OCI-LY1 (cell line): ENCODE results near the gene RELL1.

Experiments used
- H2AFZ ChIP-seq: fragments of 200-600 bp; sonication (generic), shearing (Covaris generic); 2 replicates; pipeline ENCODE4 v1.6.0; 2014; ENCODE audit warnings: antibody characterized with exemption, mild to moderate bottlenecking, low read length
- H3F3A ChIP-seq: fragments of 200-600 bp; sonication (generic), shearing (Covaris generic); 2 replicates; pipeline ENCODE4 v1.6.0; 2014; ENCODE audit warnings: mild to moderate bottlenecking, antibody characterized with exemption, low read length, moderate library complexity; ENCODE audit not compliant: insufficient read depth
- H3K27ac ChIP-seq: fragments of 200-600 bp; sonication (generic); 2 replicates; pipeline ENCODE4 v1.5.1; 2014; ENCODE audit warnings: low read length, mixed run types, mild to moderate bottlenecking, low read depth; ENCODE audit not compliant: poor library complexity, severe bottlenecking
- H3K27me3 ChIP-seq: fragments of 200-600 bp; sonication (generic); 2 replicates; pipeline ENCODE4 v1.6.0; 2014; ENCODE audit warnings: antibody characterized with exemption, mild to moderate bottlenecking, low read length, moderate library complexity; ENCODE audit not compliant: insufficient read depth
- H3K36me3 ChIP-seq: fragments of 200-600 bp; sonication (generic); 2 replicates; pipeline ENCODE4 v1.6.1; 2014; ENCODE audit warnings: mild to moderate bottlenecking, antibody characterized with exemption, low read length, moderate library complexity, mixed read lengths; ENCODE audit not compliant: insufficient read depth
- H3K4me1 ChIP-seq: fragments of 200-600 bp; sonication (generic); 2 replicates; pipeline ENCODE4 v1.5.1; 2014; ENCODE audit warnings: mild to moderate bottlenecking, low read length, moderate library complexity; ENCODE audit not compliant: insufficient read depth, severe bottlenecking
- H3K4me2 ChIP-seq: fragments of 200-600 bp; sonication (generic), shearing (Covaris generic); 2 replicates; pipeline ENCODE4 v1.6.1; 2014; ENCODE audit warnings: low read length
- H3K4me3 ChIP-seq: fragments of 200-600 bp; sonication (generic); 2 replicates; pipeline ENCODE4 v1.5.1; 2014; ENCODE audit warnings: low read length, low read depth, mild to moderate bottlenecking, mixed read lengths; ENCODE audit not compliant: poor library complexity, severe bottlenecking
- H3K79me2 ChIP-seq: fragments of 200-600 bp; shearing (Covaris generic); 2 replicates; pipeline ENCODE4 v1.6.1; 2016; ENCODE audit warnings: mixed run types, low read length, mixed read lengths; ENCODE audit not compliant: insufficient read depth
- H3K9ac ChIP-seq: fragments of 200-600 bp; sonication (generic), shearing (Covaris generic); 2 replicates; pipeline ENCODE4 v1.6.1; 2014; ENCODE audit warnings: mild to moderate bottlenecking, low read length, mixed read lengths
- H3K9me2 ChIP-seq: fragments of 200-600 bp; sonication (generic), shearing (Covaris generic); 2 replicates; pipeline ENCODE4 v1.6.1; 2014; ENCODE audit warnings: low read depth, mild to moderate bottlenecking, low read length, mixed read lengths
- H3K9me3 ChIP-seq: fragments of 200-600 bp; shearing (Covaris generic); 2 replicates; pipeline ENCODE4 v1.6.1; 2014; ENCODE audit warnings: low read length, mixed read lengths
- H4K20me1 ChIP-seq: fragments of 200-600 bp; sonication (generic), shearing (Covaris generic); 2 replicates; pipeline ENCODE4 v1.6.0; 2016; ENCODE audit warnings: mild to moderate bottlenecking, low read length; ENCODE audit not compliant: insufficient read depth
- CTCF ChIP-seq: fragments of 200-600 bp; sonication (generic), shearing (Covaris generic); IDR thresholded peaks from 2 replicates; pipeline ENCODE4 v1.5.1; 2017; ENCODE audit warnings: mild to moderate bottlenecking, antibody characterized with exemption, low read length, moderate library complexity, mixed read lengths
- EZH2 ChIP-seq: fragments of 200-600 bp; sonication (generic), shearing (Covaris generic); IDR thresholded peaks from 2 replicates; pipeline ENCODE4 v1.8.0; 2017; ENCODE audit warnings: borderline replicate concordance, mixed run types, mild to moderate bottlenecking, antibody characterized with exemption, low read length, moderate library complexity, mixed read lengths

Gene RELL1

GRCh38 chr4:37666625-37667071 is 19.5 kb downstream of the RELL1 start:
- Histone ChIP-seq H3K4me3 (no peak overlapping the region), H3F3A (no peaks in the 10 kb centered on the region), H3K4me1 (no peaks in the 10 kb centered on the region), H3K27ac (no peak overlapping the region), H3K9me3 (no peaks in the 10 kb centered on the region), H3K79me2 (peaks cover 15% of the 10 kb centered on the region), H2AFZ (no peak overlapping the region), H3K9me2 (no peaks in the 10 kb centered on the region), H4K20me1 (no peaks in the 10 kb centered on the region), H3K9ac (no peak overlapping the region), H3K4me2 (no peak overlapping the region), H3K36me3 (no peaks in the 10 kb centered on the region), H3K27me3 (no peaks in the 10 kb centered on the region)
- TF ChIP-seq EZH2 (no peak), CTCF (no peak)

GRCh38 chr4:37665333-37666320 is 20.5 kb downstream of the RELL1 start:
- no peaks in the 10 kb centered on the region for H4K20me1 ChIP-seq
- H3K9me2 ChIP-seq = no peaks in the 10 kb centered on the region
- no peak overlapping the region for H3K9ac ChIP-seq
- no peak overlapping the region for H3K4me2 ChIP-seq
- H3K79me2 ChIP-seq = peaks cover 15% of the 10 kb centered on the region
- H3F3A ChIP-seq = no peaks in the 10 kb centered on the region
- H3K4me3 ChIP-seq = no peak overlapping the region
- H3K9me3 ChIP-seq = no peaks in the 10 kb centered on the region
- no peaks in the 10 kb centered on the region for H3K27me3 ChIP-seq
- TF ChIP-seq CTCF (no peak), EZH2 (no peak)
- H3K27ac ChIP-seq = no peak overlapping the region
- H3K36me3 ChIP-seq = no peaks in the 10 kb centered on the region
- no peaks in the 10 kb centered on the region for H3K4me1 ChIP-seq
- no peak overlapping the region for H2AFZ ChIP-seq

GRCh38 chr4:37664696-37665095 is 21.5 kb downstream of the RELL1 start:
- H3K4me2 ChIP-seq = no peak overlapping the region
- no peaks in the 10 kb centered on the region for H3K4me1 ChIP-seq
- no peak overlapping the region for H3K27ac ChIP-seq
- H3K4me3 ChIP-seq = no peak overlapping the region
- TF ChIP-seq CTCF = no peak
- H3K79me2 ChIP-seq = peaks cover 15% of the 10 kb centered on the region
- no peaks in the 10 kb centered on the region for H3K9me2 ChIP-seq
- no peak overlapping the region for H3K9ac ChIP-seq
- no peak overlapping the region for H2AFZ ChIP-seq
- H3K9me3 ChIP-seq = no peaks in the 10 kb centered on the region
- H3K36me3 ChIP-seq = no peaks in the 10 kb centered on the region
- H3K27me3 ChIP-seq = no peaks in the 10 kb centered on the region
- no peaks in the 10 kb centered on the region for H4K20me1 ChIP-seq
- no peaks in the 10 kb centered on the region for H3F3A ChIP-seq
